Astrocyte of the cerebellum (primary cell): Measurements from ENCODE around the gene ADGRD1.

Source experiments
- DNase-seq: peaks from one replicate; pipeline ENCODE4 v3.0.0-alpha.2; 2011; ENCODE audit warnings: low read depth
- H3K4me3 ChIP-seq: 2 replicates; pipeline ENCODE4 v1.5.1; 2011; ENCODE audit warnings: mild to moderate bottlenecking, low read depth, low read length, moderate library complexity
- in situ Hi-C: cut with HindIII; loops from 2 replicates; pipeline ENCODE4 v1.10.0; 2017; ENCODE audit warnings: low sequenced_read_pairs
- TF ChIP-seq, protein P1 (sequence below): IDR thresholded peaks from 2 replicates; pipeline ENCODE4 v1.5.1; 2012; ENCODE audit warnings: low read length, low read depth, moderate library complexity, mild to moderate bottlenecking; ENCODE audit errors: missing control alignments

The ADGRD1 gene

GRCh38 chr12:130956009-130956408, 2.3 kb downstream of the ADGRD1 start:
- no peak for DNase-seq
- in situ Hi-C loops, result no loop called here

GRCh38 chr12:130956456-130957303, 3.0 kb downstream of the ADGRD1 start:
- TF ChIP-seq, protein P1, sequence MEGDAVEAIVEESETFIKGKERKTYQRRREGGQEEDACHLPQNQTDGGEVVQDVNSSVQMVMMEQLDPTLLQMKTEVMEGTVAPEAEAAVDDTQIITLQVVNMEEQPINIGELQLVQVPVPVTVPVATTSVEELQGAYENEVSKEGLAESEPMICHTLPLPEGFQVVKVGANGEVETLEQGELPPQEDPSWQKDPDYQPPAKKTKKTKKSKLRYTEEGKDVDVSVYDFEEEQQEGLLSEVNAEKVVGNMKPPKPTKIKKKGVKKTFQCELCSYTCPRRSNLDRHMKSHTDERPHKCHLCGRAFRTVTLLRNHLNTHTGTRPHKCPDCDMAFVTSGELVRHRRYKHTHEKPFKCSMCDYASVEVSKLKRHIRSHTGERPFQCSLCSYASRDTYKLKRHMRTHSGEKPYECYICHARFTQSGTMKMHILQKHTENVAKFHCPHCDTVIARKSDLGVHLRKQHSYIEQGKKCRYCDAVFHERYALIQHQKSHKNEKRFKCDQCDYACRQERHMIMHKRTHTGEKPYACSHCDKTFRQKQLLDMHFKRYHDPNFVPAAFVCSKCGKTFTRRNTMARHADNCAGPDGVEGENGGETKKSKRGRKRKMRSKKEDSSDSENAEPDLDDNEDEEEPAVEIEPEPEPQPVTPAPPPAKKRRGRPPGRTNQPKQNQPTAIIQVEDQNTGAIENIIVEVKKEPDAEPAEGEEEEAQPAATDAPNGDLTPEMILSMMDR, result no peak
- in situ Hi-C loops, result no loop called here
- no peak overlapping the region for H3K4me3 ChIP-seq
- DNase-seq, result no peak

More at GRCh38 chr12:130956009-130956408, 2.3 kb downstream of the ADGRD1 start:
- TF ChIP-seq, protein P1, result no peak
- H3K4me3 ChIP-seq, result no peak overlapping the region

- in situ Hi-C loops, result no loop called here
- TF ChIP-seq, protein P1, result no peak
- no peak for DNase-seq
- no peak overlapping the region for H3K4me3 ChIP-seq
Observed at GRCh38 chr12:130957304-130957621, 3.6 kb downstream of the ADGRD1 start.

GRCh38 chr12:130958557-130959140, 4.9 kb downstream of the ADGRD1 start:
- TF ChIP-seq, protein P1, result no peak
- DNase-seq, result no peak
- H3K4me3 ChIP-seq, result no peak overlapping the region
- in situ Hi-C loops, result no loop called here

GRCh38 chr12:130959632-130960031, 5.9 kb downstream of the ADGRD1 start:
- no peak overlapping the region for H3K4me3 ChIP-seq
- in situ Hi-C loops, result no loop called here
- no peak for DNase-seq
- TF ChIP-seq, protein P1, result no peak

DNA sequence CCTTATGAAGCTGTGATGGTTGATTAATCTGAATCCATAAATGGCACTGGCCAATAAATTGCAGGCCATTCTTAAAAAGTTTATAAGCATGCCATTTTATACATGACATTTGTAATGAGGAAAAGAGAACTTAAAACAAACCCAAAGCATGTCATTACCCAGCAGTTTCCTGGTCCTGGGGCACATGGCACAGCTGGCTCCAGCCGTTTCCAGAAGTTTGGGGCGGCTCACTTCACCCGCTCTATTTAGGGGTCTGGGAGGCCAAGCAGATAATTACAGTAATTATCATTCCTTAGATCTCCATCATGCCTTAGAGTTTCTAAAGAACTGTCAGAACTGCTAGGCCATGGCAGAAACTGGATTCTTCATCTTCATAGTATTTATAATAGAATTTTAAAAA, 6.4 kb downstream of the ADGRD1 start:
- no peak for DNase-seq
- H3K4me3 ChIP-seq, result no peak overlapping the region
- in situ Hi-C loops, result no loop called here
- TF ChIP-seq, protein P1, result no peak
